KG1 (cell line): ENCODE results near the gene KLRD1.
A peak's percentile ranks its signal among the peaks of the same experiment; 100 is the strongest.
"Not testable (repeated sequence)": the region's sequence is repeated elsewhere in the genome, so short reads cannot be mapped to it uniquely, and the experiment has no call there.

Experiments
- DNase-seq: peaks from one replicate; lab custom pipeline; 2025; lab: John Stamatoyannopoulos, UW

The KLRD1 gene

DNA sequence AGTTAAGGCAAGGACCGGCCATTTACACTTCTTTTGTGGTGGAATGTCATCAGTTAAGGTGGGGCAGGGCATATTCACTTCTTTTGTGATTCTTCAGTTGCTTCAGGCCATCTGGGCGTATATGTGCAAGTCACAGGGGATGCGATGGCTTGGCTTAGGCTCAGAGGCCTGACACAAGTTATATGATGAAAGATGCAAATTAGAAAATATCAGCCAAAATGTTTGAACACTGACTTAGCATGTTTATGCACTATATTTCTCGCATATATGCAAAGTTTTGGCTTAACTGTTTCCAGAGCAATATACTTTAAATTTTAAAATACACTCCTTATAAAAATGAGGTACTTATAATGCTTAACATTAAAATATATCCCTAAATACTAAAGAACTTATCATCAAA, 30.8 kb downstream of the KLRD1 start:
- not testable (repeated sequence) for DNase-seq

GRCh38 chr12:10339053-10339840, 31.6 kb downstream of the KLRD1 start:
- DNase-seq = no peak

GRCh38 chr12:10340946-10341345, 33.3 kb downstream of the KLRD1 start:
- DNase-seq = not testable (repeated sequence)

DNA sequence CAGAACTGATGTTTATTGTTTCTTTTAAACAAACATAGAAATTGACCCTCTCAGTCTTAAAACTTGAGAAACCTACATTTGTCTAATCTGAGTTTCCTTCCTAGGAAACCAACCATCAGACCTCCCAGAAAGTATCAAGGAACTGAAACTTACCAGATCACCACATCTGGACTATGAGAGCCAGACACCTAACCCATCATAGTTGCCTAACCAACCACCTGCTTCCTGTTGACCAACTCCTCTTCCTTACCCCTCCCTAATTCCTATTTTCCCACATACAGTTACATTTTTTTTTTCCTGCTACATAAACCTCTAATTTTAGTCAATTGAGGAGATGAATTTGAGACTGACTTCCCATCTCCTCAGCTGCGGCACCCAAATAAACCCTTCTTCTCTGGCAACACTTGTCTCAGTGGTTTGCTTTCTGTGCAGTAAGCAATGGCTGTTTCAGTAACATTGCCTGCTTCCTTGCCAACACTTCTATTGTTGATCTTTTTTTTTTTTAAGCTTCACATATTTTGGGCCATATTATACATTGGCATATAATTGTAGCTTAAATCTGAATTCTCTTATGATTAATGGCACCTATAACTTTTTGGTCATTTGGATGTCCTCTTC, 34.3 kb downstream of the KLRD1 start:
- DNase-seq = no peak

DNA sequence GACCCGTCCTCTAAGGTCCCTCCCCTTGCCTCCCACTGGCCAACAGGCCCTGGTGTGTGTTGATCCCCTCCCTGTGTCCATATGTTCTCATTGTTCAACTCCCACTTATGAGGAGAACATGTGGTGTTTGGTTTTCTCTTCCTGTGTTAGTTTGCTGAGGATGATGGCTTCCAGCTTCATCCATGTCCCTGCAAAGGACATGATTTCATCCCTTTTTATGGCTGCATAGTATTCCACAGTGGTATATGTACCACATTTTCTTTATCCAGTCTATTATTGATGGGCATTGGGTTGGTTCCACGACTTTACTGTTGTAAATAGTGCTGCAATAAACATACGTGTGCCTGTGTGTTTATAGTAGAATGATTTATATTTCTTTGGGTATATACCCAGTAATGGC, 43.8 kb downstream of the KLRD1 start:
- DNase-seq = not testable (repeated sequence)

- no peak for DNase-seq
Observed at GRCh38 chr12:10354071-10354470, 46.4 kb downstream of the KLRD1 start.

DNA sequence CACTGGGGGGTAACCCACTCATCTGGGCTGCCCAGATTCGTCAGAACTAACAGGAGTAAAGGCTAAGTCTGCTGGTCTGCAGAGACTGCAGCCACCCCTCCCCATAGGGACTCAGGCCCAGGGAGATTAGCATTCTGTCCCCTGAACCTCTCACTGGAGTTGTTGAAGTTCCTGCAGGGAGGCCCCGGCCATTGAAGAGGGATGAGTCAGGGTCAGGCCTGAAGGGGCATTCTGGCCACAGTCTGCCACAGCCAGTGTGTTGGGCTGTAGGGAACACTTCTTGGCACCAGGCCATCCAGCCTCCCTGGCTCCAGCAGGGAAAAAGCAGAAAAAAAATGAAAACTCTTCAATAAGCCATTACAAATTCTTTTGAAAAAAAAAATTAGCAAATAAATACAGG, 46.8 kb downstream of the KLRD1 start:
- DNase-seq = no peak

DNA sequence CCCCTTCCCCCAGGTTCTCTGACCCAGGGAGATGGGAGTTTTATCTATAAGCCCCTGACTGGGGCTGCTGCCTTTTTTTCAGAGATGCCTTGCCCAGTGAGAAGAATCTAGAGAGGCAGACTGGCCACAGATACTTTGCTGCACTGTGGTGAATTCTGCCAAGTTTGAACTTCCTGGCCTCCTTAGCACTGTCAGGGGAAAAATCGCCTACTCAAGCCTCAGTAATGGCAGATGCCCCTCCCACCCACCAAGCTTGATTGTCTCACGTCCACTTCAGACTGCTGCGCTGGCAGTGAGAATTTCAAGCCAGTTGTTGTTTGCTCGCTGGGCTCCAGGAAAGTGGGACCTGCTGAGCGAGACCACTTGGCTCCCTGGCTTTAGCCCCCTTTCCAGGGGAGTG, 50.5 kb downstream of the KLRD1 start:
- no peak for DNase-seq

- no peak for DNase-seq
Observed at GRCh38 chr12:10358969-10359368, 51.3 kb downstream of the KLRD1 start.

DNA sequence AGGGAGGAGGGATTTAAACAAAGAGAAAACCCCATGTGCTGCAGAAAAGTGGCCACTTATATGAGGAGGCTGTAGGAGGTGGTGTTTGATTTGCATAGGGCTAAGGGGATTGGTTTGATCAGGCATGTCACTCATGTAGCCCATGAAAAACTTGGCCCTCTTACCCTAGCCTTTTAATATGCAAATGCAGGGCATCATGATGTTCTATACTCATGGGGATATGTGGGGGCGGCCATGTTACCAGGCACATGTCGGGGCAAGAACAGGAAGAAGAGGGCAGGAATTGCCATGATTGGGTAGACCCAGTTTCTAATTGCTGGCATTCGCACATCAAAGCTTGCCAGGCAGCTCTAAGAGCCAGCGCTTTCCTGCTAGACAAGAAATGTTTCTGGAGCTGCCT, 53.4 kb downstream of the KLRD1 start:
- DNase-seq = no peak

- no peak for DNase-seq
Observed at GRCh38 chr12:10361622-10362021, 54.0 kb downstream of the KLRD1 start.

GRCh38 chr12:10362325-10362724, 54.7 kb downstream of the KLRD1 start:
- DNase-seq = peak; percentile 0

DNA sequence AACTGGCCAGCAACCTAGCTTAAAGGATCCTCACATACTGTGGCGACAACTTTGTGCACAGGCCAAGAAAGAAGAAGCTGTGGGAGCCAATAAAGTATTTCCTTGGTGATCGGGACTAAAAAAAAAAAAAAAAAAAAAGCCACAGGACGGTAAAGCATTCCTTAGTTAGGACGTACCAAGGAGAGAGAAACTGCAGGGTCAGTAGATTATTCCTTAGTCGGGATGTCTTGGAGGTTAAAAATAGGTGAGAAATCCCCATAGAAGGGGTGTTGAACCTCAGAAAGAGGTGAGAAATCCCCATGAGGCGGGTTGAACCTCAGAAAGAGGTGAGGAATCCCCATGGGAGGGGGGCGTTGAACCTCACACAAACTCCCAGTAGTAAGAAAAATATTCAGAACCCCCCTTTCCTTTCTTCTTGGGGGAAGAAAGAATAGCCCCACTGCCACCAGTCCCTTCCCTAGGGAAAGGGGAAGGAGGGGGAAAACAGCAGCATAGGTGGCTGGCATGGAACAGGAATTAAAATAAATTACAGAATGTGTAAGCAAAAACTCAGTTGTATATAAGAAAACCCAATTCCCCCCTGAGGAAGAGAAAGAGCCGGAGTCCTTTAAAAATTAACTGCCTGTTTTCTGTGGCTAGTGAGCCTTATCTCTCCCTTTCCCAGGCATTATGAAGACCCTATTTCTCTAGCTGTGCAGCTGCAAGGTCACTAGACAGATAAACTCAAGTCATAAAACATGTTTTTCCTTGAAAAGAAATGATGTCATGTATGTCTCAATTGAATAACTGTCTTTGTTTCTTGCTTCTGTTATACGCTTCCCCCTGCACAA, 55.4 kb downstream of the KLRD1 start:
- DNase-seq = no peak

DNA sequence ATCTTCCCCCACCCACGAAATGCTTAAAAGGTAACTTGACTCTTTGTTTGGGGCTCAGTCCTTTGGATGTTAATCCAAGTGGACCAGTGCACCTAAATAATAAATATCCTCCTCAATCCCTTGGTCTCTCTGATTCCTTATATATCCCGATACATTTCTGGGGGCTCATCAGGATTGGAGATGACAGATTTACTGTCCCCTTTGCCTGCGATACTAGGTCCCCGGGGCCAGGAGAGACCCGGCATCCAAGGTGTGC, 55.9 kb downstream of the KLRD1 start:
- no peak for DNase-seq

- peak; percentile 46 for DNase-seq
Observed at GRCh38 chr12:10363914-10364814, 56.5 kb downstream of the KLRD1 start.

DNA sequence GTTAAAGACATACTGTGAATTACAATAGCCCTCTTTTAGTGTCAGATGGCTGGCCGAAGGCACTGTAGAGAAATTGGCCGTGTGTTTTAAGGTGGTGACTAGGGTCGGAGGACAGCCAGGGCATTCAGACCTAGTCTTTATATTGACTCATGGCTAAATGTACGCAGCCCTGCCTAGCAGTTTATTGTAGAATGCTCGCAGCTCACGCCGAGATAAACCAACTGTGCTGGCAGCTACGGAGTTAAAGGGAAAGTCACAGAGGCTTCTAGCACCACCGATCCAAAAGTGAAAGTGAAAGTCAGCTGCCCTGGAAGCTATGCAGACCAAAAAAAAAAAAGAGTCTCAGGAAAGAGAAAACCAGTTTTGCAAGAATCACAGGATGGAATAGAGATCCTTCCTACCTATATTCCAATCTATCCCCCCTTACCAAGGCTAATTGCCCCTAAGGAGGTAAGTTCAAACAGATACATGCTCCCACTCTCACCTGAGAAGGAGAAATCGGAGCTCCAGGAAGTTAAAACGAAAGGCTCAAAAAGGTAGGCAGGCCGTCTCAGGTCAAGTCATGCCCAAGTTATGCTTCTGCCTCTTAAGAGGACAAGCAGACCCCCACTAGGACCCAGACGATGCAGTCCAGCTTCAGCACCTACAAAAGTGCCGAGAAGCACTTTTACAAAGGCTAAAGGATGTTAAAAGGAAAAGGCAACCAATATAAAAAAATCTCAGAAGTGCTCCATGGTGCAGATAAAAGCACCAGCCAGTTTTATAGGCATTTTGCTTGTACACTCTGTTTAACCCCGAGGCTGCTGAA, 57.3 kb downstream of the KLRD1 start:
- DNase-seq = peak; percentile 23

DNA sequence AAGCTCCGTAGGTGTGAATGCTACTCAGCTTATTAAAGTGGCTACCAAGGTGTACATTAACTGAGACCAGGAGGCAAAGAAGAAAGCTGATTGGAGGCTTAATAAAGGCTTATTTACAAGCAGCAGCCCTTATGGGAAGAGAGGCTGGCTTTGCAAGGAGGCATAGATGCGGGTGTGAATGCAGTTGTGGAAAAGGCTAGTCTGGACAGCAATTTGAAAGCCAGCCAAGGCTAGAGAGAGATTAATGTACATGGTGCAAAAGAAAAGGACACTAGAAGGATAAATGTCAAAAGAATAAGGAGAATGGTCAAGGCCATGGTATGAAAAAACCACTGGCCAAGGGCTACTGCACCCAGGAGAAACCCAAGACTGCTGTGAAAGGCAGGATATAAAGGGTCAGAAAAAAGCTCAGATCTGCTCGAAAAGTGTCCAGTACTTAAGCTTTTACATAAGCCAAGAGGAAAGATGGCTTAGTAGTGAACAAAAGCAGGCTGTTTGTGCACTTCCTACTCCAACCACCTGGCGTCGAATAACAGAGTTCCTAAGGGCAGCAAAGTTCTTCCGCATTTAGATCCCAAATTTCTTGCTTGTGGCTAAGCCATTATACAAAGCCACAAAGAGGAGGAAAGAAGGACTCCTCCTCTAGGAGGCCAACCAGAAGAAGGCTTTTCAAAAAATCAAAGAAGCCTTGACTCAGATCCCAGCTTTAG, 58.2 kb downstream of the KLRD1 start:
- DNase-seq = peak; percentile 9

- DNase-seq = no peak
Observed at GRCh38 chr12:10366875-10367274, 59.2 kb downstream of the KLRD1 start.

DNA sequence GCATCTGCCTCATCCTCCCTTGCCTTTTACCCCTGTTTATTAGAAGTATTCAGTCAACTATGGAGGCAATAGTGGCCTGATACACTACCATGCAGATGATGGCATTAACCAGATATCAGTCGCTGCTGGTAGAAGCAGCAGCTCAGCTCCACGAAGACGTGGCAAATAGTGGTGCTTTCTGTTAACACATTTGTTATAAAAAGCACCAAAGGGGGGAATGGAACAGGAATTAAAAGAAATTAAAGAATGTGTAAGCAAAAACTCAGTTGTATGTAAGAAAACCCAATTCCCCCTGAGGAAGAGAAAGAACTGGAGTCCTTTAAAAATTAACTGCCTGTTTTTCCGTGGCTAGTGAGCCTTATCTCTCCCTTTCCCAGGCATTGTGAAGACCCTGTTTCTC, 60.0 kb downstream of the KLRD1 start:
- DNase-seq = not testable (repeated sequence)
